MM.1S (cell line): ENCODE measurements around the gene WFIKKN1.

Experiments used
- DNase-seq: peaks from one replicate; pipeline ENCODE4 v3.0.0-alpha.2; 2015
- H2AFZ ChIP-seq: fragments of 300-600 bp; sonication (generic); 2 replicates; pipeline ENCODE4 v1.6.0; 2016; ENCODE audit warnings: antibody characterized with exemption, low read length
- H3F3A ChIP-seq: fragments of 300-600 bp; sonication (generic); 2 replicates; pipeline ENCODE4 v1.6.1; 2016; ENCODE audit warnings: mild to moderate bottlenecking, antibody characterized with exemption, low read length, moderate library complexity, mixed read lengths; ENCODE audit not compliant: insufficient read depth
- H3K27ac ChIP-seq: fragments of 300-600 bp; sonication (generic); 2 replicates; pipeline ENCODE4 v1.5.1; 2016; ENCODE audit warnings: mild to moderate bottlenecking, low read length
- H3K27me3 ChIP-seq: fragments of 300-600 bp; sonication (generic); replicated peaks from 2 replicates; pipeline ENCODE4 v1.6.0; 2016; ENCODE audit warnings: low read length; ENCODE audit not compliant: insufficient read depth
- H3K36me3 ChIP-seq: fragments of 300-600 bp; sonication (generic); replicated peaks from 2 replicates; pipeline ENCODE4 v1.6.1; 2016; ENCODE audit warnings: mild to moderate bottlenecking, low read length, mixed read lengths; ENCODE audit not compliant: insufficient read depth
- H3K4me1 ChIP-seq: fragments of 300-600 bp; sonication (generic); 2 replicates; pipeline ENCODE4 v1.6.1; 2016; ENCODE audit warnings: low read length, mixed read lengths
- H3K4me2 ChIP-seq: fragments of 300-600 bp; sonication (generic); 2 replicates; pipeline ENCODE4 v1.6.0; 2016; ENCODE audit warnings: low read depth, low read length
- H3K4me3 ChIP-seq: fragments of 300-600 bp; sonication (generic); 2 replicates; pipeline ENCODE4 v1.5.1; 2016; ENCODE audit warnings: low read length, mixed read lengths
- H3K79me2 ChIP-seq: fragments of 300-600 bp; sonication (generic); 2 replicates; pipeline ENCODE4 v1.6.1; 2016; ENCODE audit warnings: mixed run types, low read length, mixed read lengths
- H3K9ac ChIP-seq: fragments of 300-600 bp; sonication (generic); 2 replicates; pipeline ENCODE4 v1.6.1; 2016; ENCODE audit warnings: low read length, mixed read lengths
- H3K9me2 ChIP-seq: fragments of 300-600 bp; sonication (generic); replicated peaks from 2 replicates; pipeline ENCODE4 v1.6.1; 2016; ENCODE audit warnings: mild to moderate bottlenecking, low read length, mixed read lengths; ENCODE audit not compliant: insufficient read depth
- H3K9me3 ChIP-seq: fragments of 300-600 bp; sonication (generic); replicated peaks from 2 replicates; pipeline ENCODE4 v1.6.1; 2016; ENCODE audit warnings: mild to moderate bottlenecking, low read length, mixed read lengths; ENCODE audit not compliant: insufficient read depth
- H4K20me1 ChIP-seq: fragments of 300-600 bp; sonication (generic); 2 replicates; pipeline ENCODE4 v1.6.1; 2016; ENCODE audit warnings: mild to moderate bottlenecking, low read length, moderate library complexity, mixed read lengths; ENCODE audit not compliant: insufficient read depth
- EZH2 ChIP-seq: fragments of 300-600 bp; sonication (generic); optimal IDR thresholded peaks from 2 replicates; pipeline ENCODE3; 2017; ENCODE audit warnings: low read depth, mild to moderate bottlenecking, antibody characterized with exemption, low read length, mixed read lengths
- EZH2phosphoT487 ChIP-seq: fragments of 300-600 bp; sonication (generic); IDR thresholded peaks from 2 replicates; pipeline ENCODE4 v1.6.1; 2018; ENCODE audit warnings: antibody characterized with exemption, low read length
- TF ChIP-seq, protein P1 (sequence below): fragments of 300-600 bp; sonication (generic); IDR thresholded peaks from 2 replicates; pipeline ENCODE4 v1.5.1; 2016; ENCODE audit warnings: antibody characterized with exemption, low read length, mixed read lengths

Gene WFIKKN1

DNA sequence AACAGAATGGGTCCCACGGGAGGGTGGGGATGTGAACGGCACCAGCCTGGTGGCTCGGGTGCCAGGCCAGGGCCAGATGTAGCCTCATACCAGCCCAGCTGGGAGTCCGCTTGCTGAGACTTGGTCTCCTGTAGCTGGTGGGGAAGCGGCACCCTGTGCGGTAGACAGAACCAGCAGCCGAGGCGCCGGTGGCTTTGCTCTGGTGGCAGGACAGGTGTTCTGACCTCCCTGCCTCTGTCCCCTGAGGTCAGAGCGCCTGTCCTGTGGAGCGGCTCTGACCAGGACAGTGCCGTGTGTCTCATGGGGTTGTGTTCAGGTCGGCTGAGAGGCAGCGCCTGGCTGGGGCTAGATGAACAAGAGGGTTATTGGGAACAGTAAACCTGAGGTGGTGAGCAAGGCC is 20.8 kb upstream of the WFIKKN1 start:
- TF ChIP-seq, protein P1, sequence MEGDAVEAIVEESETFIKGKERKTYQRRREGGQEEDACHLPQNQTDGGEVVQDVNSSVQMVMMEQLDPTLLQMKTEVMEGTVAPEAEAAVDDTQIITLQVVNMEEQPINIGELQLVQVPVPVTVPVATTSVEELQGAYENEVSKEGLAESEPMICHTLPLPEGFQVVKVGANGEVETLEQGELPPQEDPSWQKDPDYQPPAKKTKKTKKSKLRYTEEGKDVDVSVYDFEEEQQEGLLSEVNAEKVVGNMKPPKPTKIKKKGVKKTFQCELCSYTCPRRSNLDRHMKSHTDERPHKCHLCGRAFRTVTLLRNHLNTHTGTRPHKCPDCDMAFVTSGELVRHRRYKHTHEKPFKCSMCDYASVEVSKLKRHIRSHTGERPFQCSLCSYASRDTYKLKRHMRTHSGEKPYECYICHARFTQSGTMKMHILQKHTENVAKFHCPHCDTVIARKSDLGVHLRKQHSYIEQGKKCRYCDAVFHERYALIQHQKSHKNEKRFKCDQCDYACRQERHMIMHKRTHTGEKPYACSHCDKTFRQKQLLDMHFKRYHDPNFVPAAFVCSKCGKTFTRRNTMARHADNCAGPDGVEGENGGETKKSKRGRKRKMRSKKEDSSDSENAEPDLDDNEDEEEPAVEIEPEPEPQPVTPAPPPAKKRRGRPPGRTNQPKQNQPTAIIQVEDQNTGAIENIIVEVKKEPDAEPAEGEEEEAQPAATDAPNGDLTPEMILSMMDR: no peak
- no peak for TF ChIP-seq EZH2phosphoT487
- H3K9me2 ChIP-seq: no peaks in the 10 kb centered on the region
- H3K9ac ChIP-seq: no peak overlapping the region
- H3K79me2 ChIP-seq: peaks cover 27% of the 10 kb centered on the region
- no peak overlapping the region for H3K4me2 ChIP-seq
- H4K20me1 ChIP-seq: no peaks in the 10 kb centered on the region
- H3K36me3 ChIP-seq: no peaks in the 10 kb centered on the region
- H3K4me1 ChIP-seq: no peaks in the 10 kb centered on the region
- H3K27me3 ChIP-seq: no peaks in the 10 kb centered on the region
- DNase-seq: no peak
- no peaks in the 10 kb centered on the region for H3K9me3 ChIP-seq
- H3K4me3 ChIP-seq: no peak overlapping the region
- no peak overlapping the region for H2AFZ ChIP-seq
- H3K27ac ChIP-seq: no peak overlapping the region
- H3F3A ChIP-seq: no peaks in the 10 kb centered on the region

- Histone ChIP-seq H3K79me2 (peaks cover 22% of the 10 kb centered on the region), H3K36me3 (no peaks in the 10 kb centered on the region), H2AFZ (no peak overlapping the region), H3F3A (no peaks in the 10 kb centered on the region), H3K4me1 (no peaks in the 10 kb centered on the region), H3K27ac (no peak overlapping the region), H3K9ac (no peak overlapping the region), H3K9me2 (no peaks in the 10 kb centered on the region), H3K27me3 (no peaks in the 10 kb centered on the region), H3K9me3 (no peaks in the 10 kb centered on the region), H4K20me1 (no peaks in the 10 kb centered on the region), H3K4me3 (no peak overlapping the region), H3K4me2 (no peak overlapping the region)
- TF ChIP-seq, protein P1: peak; percentile 40
- no peak for TF ChIP-seq EZH2
- no peak for TF ChIP-seq EZH2phosphoT487
- DNase-seq: no peak
These were observed 20.0 kb upstream of the WFIKKN1 start for GRCh38 chr16:610513-611381.

DNA sequence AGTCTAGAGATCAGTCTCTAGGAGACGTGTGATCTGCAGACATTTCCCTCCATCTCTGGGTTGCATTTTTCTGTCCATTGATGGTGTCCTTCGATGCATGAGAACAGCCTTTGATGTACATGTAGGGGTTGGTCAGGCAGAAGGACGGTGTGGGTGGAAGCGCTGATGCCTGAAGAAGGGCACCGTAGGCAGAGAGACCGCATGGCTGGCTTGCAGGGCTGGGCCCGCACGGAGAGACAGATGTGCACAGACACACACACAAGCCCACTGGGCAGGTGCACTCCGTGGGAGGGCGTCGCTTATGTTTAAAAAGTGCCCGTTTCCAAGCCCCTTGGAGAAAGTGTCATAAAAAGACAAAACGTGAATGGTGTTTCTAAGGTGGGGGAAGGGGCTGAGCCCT is 15.7 kb upstream of the WFIKKN1 start:
- H3K9me2 ChIP-seq: no peaks in the 10 kb centered on the region
- H3K27ac ChIP-seq: no peak overlapping the region
- H3K4me2 ChIP-seq: no peak overlapping the region
- DNase-seq: no peak
- H4K20me1 ChIP-seq: no peaks in the 10 kb centered on the region
- no peak overlapping the region for H2AFZ ChIP-seq
- H3K9ac ChIP-seq: no peak overlapping the region
- H3K36me3 ChIP-seq: no peaks in the 10 kb centered on the region
- H3F3A ChIP-seq: no peaks in the 10 kb centered on the region
- H3K79me2 ChIP-seq: peaks cover 9% of the 10 kb centered on the region; the same call in 1 of the 2 replicates
- no peaks in the 10 kb centered on the region for H3K9me3 ChIP-seq
- H3K27me3 ChIP-seq: no peaks in the 10 kb centered on the region
- H3K4me3 ChIP-seq: no peak overlapping the region
- H3K4me1 ChIP-seq: no peaks in the 10 kb centered on the region
- TF ChIP-seq, protein P1: no peak
- TF ChIP-seq EZH2 (no peak), EZH2phosphoT487 (no peak)
